T-helper 2 cell treated with Interferon-gamma antibody and Interleukin-4, amounts not matched to agents 5 μg/mL and 100 μg/mL, for 36 hours (primary cell): ENCODE results near the gene TENT4B.
A peak's percentile ranks its signal among the peaks of the same experiment; 100 is the strongest.
"Not testable (repeated sequence)": the region's sequence is repeated elsewhere in the genome, so short reads cannot be mapped to it uniquely, and the experiment has no call there.

Source experiments
- DNase-seq: peaks from one replicate; pipeline ENCODE4 v3.0.0; 2021; ENCODE audit warnings: low spot score
- H3K27ac Mint-ChIP-seq: one replicate; pipeline ENCODE4 v1.8.0; 2021; ENCODE audit warnings: mild to moderate bottlenecking, mixed read lengths
- H3K27me3 Mint-ChIP-seq: one replicate; pipeline ENCODE4 v1.8.0; 2021; ENCODE audit warnings: low read depth, mixed read lengths
- H3K36me3 Mint-ChIP-seq: one replicate; pipeline ENCODE4 v1.8.0; 2021; ENCODE audit warnings: low read depth, mixed read lengths
- H3K4me1 Mint-ChIP-seq: one replicate; pipeline ENCODE4 v1.8.0; 2021; ENCODE audit warnings: low read depth, mixed read lengths
- H3K4me3 Mint-ChIP-seq: one replicate; pipeline ENCODE4 v1.8.0; 2022; ENCODE audit warnings: mild to moderate bottlenecking, moderate library complexity, mixed read lengths
- H3K9me3 Mint-ChIP-seq: one replicate; pipeline ENCODE4 v1.8.0; 2021; ENCODE audit warnings: mixed read lengths

TENT4B gene

DNA sequence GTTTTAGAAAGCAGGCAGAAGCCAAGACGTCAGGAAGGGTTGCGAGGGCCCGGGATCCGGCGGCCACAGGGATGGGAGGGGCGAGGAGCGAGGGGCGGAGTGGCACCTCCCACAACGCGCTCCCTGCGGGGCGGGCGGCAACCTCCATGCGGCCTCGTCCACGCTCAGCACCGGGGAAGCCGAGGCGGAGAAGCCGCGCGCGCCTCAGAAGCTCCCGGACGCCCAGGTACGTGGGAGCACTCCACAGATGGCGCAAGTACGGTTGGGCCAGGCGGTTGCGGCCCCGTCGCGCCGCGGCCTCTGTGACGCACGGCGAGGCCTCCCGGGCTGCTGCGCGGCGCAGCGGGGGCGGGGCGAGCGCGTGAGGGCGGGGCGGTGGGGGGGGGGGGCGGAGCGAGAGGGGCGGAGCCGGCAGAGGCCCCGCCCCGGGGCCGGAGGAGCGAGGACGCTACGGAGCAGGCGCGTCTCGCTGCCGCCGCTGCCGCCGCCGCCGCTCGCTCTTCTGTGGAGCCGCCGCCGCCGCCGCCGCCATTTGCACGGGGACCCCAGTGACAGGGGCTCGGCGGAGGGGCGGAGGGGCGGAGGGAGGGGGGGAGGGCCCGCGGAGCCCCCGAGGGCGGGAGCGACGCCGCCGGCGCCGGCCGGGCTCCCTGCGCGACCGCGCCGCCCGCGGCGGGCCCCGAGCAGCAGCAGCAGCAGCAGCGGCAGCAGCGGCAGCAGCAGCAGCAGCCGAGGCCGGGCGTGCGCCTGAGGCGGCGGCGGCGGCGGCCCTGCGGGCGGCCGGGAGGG lies at the start of gene TENT4B:
TSS of gene TENT4B (plus strand) at position 500 of the 789 bp plus-strand sequence. CDS start 316 bp downstream, outside the sequence.
- Mint-ChIP-seq H3K9me3 (no peaks in the 10 kb centered on the region), H3K27ac (peak within 1 kb of the TSS; percentile 90), H3K36me3 (peaks cover 11% of the 10 kb centered on the region), H3K27me3 (no peaks in the 10 kb centered on the region), H3K4me1 (peaks cover 29% of the 10 kb centered on the region), H3K4me3 (peak within 1 kb of the TSS; percentile 84)
- peak; percentile 85 for DNase-seq

DNA sequence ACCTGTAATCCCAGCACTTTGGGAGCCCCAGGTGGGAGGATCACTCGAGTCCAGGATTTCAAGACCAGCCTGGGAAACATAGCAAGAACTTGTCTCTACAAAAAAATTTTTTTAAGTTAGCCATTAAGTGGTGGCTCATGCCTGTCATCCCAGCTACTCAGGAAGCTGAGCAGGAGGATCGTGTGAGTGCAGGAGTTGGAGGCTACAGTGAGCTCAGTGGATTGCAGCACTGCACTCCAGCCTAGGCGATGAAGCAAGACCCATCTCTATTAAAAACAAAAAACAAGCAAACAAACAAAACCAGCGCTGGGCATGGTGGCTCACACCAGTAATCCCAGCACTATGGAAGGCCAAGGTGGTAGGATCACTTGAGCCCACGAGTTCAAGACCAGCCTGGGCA lies 49.3 kb upstream of the TENT4B start:
- no peak overlapping the region for H3K27ac Mint-ChIP-seq
- H3K4me1 Mint-ChIP-seq, result peaks cover 10% of the 10 kb centered on the region
- peaks cover 43% of the 10 kb centered on the region for H3K36me3 Mint-ChIP-seq
- no peak for DNase-seq
- H3K9me3 Mint-ChIP-seq, result no peaks in the 10 kb centered on the region
- H3K27me3 Mint-ChIP-seq, result no peaks in the 10 kb centered on the region
- no peak overlapping the region for H3K4me3 Mint-ChIP-seq

DNA sequence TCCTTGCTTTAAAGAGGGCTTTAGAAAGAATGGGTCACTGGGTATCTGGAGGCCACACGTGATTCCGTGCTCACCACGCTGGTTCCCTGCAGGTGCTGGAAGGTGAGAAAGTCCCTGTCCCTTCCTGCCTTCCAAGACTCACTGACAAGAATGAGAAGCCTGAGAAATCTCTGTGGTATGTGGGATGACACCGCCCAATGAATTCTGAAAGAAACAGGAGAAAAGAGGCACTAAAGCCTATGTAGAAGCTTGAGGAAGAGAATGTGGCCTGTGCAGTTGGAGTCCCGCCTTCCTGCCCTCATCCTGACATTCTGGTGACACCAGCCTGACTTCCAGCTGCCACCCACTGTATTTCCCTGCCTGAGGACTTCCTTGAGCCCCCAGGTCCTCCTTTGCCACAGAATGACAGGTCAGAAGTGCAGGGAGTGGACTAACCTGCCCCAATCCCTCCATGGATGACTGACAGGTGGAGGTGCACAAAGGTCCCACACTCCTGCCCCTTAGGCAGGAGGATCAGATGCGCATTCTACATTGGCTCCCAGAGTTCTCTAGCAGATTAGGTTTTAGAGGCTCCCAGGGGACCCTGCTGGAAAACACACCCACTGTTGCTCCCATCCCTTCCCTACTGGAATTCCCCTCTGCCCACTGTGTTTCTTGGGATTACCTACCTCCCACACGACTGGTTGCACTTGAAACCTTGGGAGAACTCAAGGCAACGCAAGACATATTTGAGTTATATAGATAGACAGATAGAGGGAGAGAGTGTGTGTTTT lies 38.6 kb upstream of the TENT4B start:
- Mint-ChIP-seq H3K4me1 (no peaks in the 10 kb centered on the region), H3K27me3 (no peaks in the 10 kb centered on the region), H3K36me3 (no peaks in the 10 kb centered on the region), H3K4me3 (no peak overlapping the region), H3K9me3 (no peaks in the 10 kb centered on the region), H3K27ac (no peak overlapping the region)
- DNase-seq, result no peak

DNA sequence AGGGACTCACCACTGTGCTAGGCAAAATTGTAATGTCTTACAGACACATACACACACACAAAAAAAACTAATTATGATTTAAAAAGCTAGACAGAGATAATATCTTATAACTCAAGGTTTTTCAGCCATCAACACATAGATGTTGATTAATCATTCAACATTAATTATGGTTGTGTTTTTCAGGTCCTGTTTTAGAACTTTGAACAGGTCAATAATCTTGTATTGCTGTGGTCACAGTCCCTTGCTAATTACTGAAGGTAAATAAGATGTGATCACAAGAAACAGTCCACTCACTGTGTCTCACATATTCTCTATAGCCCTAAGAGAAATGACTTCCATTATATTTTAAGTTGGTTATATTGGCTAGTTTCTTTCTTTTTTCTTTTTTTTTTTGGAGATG lies 32.4 kb upstream of the TENT4B start:
- DNase-seq, result no peak
- Mint-ChIP-seq H3K9me3 (no peaks in the 10 kb centered on the region), H3K4me3 (no peak overlapping the region), H3K27me3 (no peaks in the 10 kb centered on the region), H3K36me3 (no peaks in the 10 kb centered on the region), H3K4me1 (peaks cover 18% of the 10 kb centered on the region), H3K27ac (no peak overlapping the region)

DNA sequence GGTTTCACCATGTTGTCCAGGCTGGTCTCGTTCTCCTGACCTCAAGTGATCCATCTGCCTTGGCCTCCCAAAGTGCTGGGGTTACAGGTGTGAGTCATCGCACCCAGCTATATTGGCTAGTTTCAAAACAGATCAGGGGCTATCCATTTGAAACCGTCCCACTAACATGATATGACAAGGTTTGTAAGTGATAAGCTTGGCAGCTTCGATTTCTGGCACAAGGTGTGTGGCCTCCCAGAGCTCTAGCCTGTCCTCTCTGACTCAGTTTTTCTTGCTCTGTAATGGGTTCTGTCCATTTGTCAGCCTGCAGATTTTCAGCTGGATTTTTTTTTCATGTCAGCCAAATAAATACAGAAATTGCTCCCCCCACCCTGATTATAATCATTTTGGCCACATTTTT lies 31.8 kb upstream of the TENT4B start:
- H3K36me3 Mint-ChIP-seq, result no peaks in the 10 kb centered on the region
- DNase-seq, result peak; percentile 13
- H3K4me1 Mint-ChIP-seq, result peaks cover 18% of the 10 kb centered on the region
- peak overlapping the region; percentile 19 for H3K27ac Mint-ChIP-seq
- no peaks in the 10 kb centered on the region for H3K9me3 Mint-ChIP-seq
- H3K27me3 Mint-ChIP-seq, result no peaks in the 10 kb centered on the region
- peak overlapping the region; percentile 4 for H3K4me3 Mint-ChIP-seq

DNA sequence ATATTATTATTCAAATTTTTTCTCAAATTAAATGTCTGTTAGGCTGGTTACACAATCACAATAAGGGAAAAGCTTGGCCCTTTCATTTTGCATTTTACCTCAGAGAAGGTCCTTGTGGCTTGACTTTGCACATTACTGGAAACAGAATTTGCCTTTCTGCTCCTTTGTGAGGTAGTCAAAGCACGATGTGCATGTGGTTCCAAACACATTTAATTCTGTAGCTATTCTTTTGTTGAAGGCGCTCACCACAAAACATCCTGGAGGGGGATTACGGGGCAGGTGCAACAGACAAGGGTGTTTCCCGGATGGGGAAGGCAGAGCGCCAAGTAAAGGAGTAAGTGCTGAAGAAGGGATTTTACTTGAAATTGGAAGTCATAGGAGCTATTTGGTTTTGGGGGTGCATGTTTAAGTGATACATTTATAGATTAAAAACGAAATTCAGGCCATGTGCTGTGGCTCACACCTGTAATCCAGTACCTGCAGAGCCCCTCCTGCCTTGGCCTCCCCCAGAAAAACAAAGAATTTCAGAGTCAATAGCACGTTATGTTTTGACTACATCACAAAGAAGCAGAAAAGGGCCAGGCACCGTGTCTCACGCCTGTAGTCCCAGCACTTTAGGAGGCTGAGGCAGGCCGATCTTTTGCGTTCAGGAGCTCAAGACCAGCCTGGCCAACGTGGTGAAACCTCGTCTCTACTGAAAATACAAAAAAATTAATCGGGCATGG lies 31.2 kb upstream of the TENT4B start:
- Mint-ChIP-seq H3K27me3 (no peaks in the 10 kb centered on the region), H3K4me1 (peaks cover 18% of the 10 kb centered on the region), H3K4me3 (peak overlapping the region; percentile 4), H3K27ac (peak overlapping the region; percentile 19), H3K9me3 (no peaks in the 10 kb centered on the region), H3K36me3 (no peaks in the 10 kb centered on the region)
- DNase-seq, result peak; percentile 17

DNA sequence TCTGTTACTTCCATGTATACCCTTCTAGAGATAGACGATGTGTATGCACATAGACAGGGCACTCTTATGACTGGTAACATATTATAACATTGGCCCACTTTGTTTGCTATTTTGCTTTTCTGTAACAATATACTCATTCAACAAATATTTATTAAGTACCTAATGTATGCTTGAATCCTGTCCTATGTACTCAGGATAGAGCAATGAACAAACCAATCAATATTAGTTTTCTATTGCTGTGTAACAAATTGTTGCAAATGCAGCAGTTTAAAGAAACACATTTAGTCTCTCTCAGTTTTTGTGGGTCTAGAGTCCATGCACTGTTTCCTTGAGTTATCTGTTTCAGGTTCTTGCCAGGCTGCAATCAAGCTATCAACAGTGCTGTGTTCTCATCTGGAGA lies 29.7 kb upstream of the TENT4B start:
- Mint-ChIP-seq H3K36me3 (no peaks in the 10 kb centered on the region), H3K4me1 (peaks cover 18% of the 10 kb centered on the region), H3K9me3 (no peaks in the 10 kb centered on the region), H3K4me3 (no peak overlapping the region), H3K27ac (no peak overlapping the region), H3K27me3 (no peaks in the 10 kb centered on the region)
- DNase-seq, result no peak

DNA sequence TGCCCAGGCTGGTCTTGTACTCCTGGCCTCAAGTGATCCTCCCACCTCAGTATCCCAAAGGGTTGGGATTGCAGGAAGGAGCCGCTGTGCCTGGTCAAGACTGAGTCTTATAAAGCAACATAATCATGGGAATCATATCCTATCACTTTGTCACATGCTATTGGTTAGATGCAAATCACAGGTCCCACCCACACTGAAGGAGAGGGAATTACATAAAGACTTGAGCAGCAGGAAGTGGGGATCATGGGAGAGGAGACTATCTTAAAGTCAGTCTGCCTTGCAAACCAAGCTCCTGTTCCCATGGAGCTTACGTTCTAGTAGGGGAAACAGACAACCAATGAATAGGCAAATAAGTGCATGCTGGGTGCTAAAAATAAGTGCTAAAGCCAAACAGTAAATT lies 28.3 kb upstream of the TENT4B start:
- Mint-ChIP-seq H3K27me3 (no peaks in the 10 kb centered on the region), H3K9me3 (no peaks in the 10 kb centered on the region), H3K36me3 (no peaks in the 10 kb centered on the region), H3K4me1 (peaks cover 18% of the 10 kb centered on the region), H3K27ac (no peak overlapping the region), H3K4me3 (no peak overlapping the region)
- no peak for DNase-seq

DNA sequence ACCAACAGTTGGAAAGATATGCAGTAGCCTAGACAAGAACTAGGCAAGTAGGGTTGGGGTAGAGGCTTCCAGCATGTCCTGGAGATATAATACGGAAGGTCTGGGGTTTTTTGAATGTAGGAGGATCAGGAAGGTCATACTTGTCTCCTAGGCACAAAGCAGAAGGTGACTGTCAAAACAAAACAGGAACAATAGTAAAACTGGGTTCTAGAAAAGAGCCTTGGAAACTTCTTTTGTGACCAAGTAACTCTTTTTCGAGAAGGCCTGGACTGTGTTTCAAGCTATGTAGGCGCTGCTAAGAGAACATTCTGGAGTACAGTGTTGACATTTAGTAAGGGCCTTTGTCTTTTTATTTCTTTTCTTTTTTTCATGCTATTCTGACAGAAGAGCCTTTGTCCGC lies 26.9 kb upstream of the TENT4B start:
- no peaks in the 10 kb centered on the region for H3K36me3 Mint-ChIP-seq
- no peak for DNase-seq
- no peak overlapping the region for H3K27ac Mint-ChIP-seq
- H3K4me3 Mint-ChIP-seq, result no peak overlapping the region
- peaks cover 17% of the 10 kb centered on the region for H3K4me1 Mint-ChIP-seq
- no peaks in the 10 kb centered on the region for H3K27me3 Mint-ChIP-seq
- no peaks in the 10 kb centered on the region for H3K9me3 Mint-ChIP-seq

DNA sequence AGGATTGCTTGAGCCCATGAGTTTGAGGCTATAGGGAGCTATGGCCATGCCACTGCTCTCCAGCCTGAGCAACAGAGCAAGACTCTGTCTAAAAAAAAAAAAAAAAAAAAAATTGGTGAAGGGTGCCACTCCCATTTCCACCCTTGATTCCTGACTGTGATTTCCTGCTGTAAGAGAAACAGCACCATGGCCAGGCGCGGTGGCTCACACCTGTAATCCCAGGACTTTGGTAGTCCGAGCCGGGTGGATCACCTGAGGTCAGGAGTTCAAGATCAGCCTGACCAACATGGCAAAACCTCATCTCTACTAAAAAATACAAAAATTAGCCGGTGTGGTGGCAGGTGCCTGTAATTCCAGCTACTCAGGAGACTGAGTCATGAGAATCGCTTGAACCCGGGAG lies 20.5 kb upstream of the TENT4B start:
- not testable (repeated sequence) for H3K4me1 Mint-ChIP-seq, H3K36me3 Mint-ChIP-seq, DNase-seq, H3K4me3 Mint-ChIP-seq, H3K27ac Mint-ChIP-seq, H3K9me3 Mint-ChIP-seq, H3K27me3 Mint-ChIP-seq

DNA sequence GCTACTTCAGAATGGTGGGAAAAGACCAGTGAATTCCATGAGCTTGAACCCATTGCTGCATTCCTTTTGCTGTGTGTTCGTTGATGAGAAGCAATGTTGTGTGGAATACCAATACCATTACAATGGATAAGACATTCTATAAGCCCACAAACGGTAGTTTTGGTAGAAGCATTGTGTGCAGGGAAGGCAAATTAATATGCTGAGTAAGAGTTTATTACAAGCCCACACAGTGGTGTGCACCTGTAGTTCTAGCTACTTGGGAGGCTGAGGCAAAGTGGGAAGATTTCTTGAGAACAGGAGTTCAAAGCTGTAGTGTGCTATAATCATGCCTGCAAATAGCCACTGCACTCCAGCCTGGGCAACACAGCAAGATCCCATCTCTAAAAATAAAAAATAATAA lies 19.9 kb upstream of the TENT4B start:
- no peaks in the 10 kb centered on the region for H3K36me3 Mint-ChIP-seq
- no peaks in the 10 kb centered on the region for H3K9me3 Mint-ChIP-seq

DNA sequence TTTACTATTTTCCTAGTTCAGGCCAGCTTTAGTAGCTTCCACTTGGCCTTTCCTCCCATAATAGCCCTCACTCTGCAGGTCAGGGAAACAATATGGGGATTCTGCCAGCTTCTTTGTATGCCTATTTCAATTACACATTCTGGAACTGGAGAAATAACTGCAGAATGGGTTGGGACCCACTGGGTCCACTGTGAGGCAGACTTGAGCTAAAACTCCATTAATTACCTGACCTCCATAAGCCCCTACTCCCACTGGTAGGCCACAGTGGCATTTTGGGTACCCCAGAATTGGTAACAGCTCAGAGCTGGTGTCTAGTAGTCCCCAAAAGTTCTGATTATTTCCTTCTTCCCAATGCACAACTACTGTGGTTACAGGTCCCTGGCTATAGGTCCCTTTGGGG lies 16.7 kb upstream of the TENT4B start:
- Mint-ChIP-seq H3K27ac (no peak overlapping the region), H3K4me1 (no peaks in the 10 kb centered on the region), H3K36me3 (no peaks in the 10 kb centered on the region), H3K9me3 (no peaks in the 10 kb centered on the region), H3K4me3 (no peak overlapping the region), H3K27me3 (peaks cover 6% of the 10 kb centered on the region)
- DNase-seq, result no peak

More for the DNA sequence above, 19.9 kb upstream of the TENT4B start:
- H3K4me1 Mint-ChIP-seq, result no peaks in the 10 kb centered on the region
- H3K4me3 Mint-ChIP-seq, result no peak overlapping the region
- DNase-seq, result no peak
- H3K27me3 Mint-ChIP-seq, result peaks cover 6% of the 10 kb centered on the region
- no peak overlapping the region for H3K27ac Mint-ChIP-seq

DNA sequence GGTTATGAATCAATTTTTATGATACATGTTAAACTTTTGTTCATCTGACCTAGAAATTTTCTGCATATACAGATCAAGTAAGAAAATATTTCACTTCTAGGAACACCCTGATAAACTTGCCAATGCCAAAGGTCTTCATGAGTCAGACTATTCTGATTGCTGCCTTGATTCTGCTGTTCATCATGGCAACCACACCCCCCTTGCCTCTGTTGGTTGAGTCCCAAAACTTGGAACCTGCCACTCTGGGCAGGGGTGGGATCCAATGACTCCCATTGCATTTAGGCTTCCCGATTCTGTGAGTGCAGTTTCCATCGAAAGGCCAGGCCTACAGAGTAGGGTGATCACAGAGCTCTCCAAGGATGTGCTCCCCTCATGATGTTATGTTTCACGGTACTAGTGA lies 15.8 kb upstream of the TENT4B start:
- DNase-seq, result no peak
- Mint-ChIP-seq H3K36me3 (no peaks in the 10 kb centered on the region), H3K4me1 (no peaks in the 10 kb centered on the region), H3K4me3 (no peak overlapping the region), H3K27me3 (no peaks in the 10 kb centered on the region), H3K27ac (no peak overlapping the region), H3K9me3 (no peaks in the 10 kb centered on the region)

DNA sequence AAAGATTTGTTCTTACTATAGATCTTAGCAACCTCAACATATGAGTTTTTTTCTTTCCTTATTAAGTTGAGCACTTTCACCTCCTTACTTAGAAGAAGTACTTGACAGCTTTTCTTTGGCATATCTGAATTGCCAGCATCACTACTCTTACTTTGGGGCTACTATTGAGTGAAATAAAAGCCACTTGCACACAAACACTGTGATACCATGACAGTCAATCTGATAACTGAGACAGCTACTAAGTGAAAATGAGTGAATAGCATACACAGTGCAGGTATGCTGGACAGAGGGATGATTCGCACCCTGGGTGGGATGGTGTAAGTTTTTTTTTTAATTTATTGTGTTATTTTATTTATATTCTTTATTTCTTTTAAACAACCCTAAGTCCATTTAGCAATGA lies 13.5 kb upstream of the TENT4B start:
- DNase-seq, result no peak
- Mint-ChIP-seq H3K4me3 (no peak overlapping the region), H3K4me1 (no peaks in the 10 kb centered on the region), H3K9me3 (no peaks in the 10 kb centered on the region), H3K27ac (no peak overlapping the region), H3K27me3 (no peaks in the 10 kb centered on the region), H3K36me3 (no peaks in the 10 kb centered on the region)
